NCI-H510A treated with DMSO at 0.1 percent for 48 hours (cell line): ENCODE data around the gene KARS1.
A peak's percentile ranks its signal among the peaks of the same experiment; 100 is the strongest.

ENCODE experiments used
- DNase-seq: peaks from one replicate; lab custom pipeline; 2025; lab: John Stamatoyannopoulos, UW

KARS1 gene

GRCh38 chr16:75647492-75648264 is at the start of gene KARS1, which contains the start of gene TERF2IP:
Gene KARS1 (minus strand): TSS chr16:75647665. CDS start chr16:75647639, 26 bp downstream.
Gene TERF2IP (plus strand): TSS chr16:75647773. CDS start chr16:75647883, 110 bp downstream.
- DNase-seq: peak; percentile 82

GRCh38 chr16:75695708-75696107 is 48.2 kb upstream of the KARS1 start:
- DNase-seq: no peak

- DNase-seq: no peak
Measured at GRCh38 chr16:75687361-75687760, 39.9 kb upstream of the KARS1 start.

GRCh38 chr16:75682308-75682707 is 34.8 kb upstream of the KARS1 start:
- DNase-seq: no peak

GRCh38 chr16:75679366-75679765 is 31.9 kb upstream of the KARS1 start:
- DNase-seq: no peak

GRCh38 chr16:75676909-75677308 is 29.4 kb upstream of the KARS1 start, which contains the start of gene CPHXL2:
Gene CPHXL2 (minus strand): TSS chr16:75677009. CDS start chr16:75676999, 10 bp downstream.
- no peak for DNase-seq

- DNase-seq: no peak
Measured at GRCh38 chr16:75667503-75667902, 20.0 kb upstream of the KARS1 start.

GRCh38 chr16:75660726-75661302 is 13.3 kb upstream of the KARS1 start:
- DNase-seq: no peak

- DNase-seq: no peak
Measured at GRCh38 chr16:75660321-75660720, 12.9 kb upstream of the KARS1 start.

- DNase-seq: no peak
Measured at GRCh38 chr16:75658175-75658574, 10.7 kb upstream of the KARS1 start.

GRCh38 chr16:75653922-75654321 is 6.5 kb upstream of the KARS1 start:
- DNase-seq: no peak

GRCh38 chr16:75648265-75649076 is 1.0 kb upstream of the KARS1 start:
- peak; percentile 39 for DNase-seq

- DNase-seq: no peak
Measured at GRCh38 chr16:75647112-75647491, 363 bp downstream of the KARS1 start.

GRCh38 chr16:75644240-75645012 is 3.0 kb downstream of the KARS1 start:
- no peak for DNase-seq

- DNase-seq: no peak
Measured at GRCh38 chr16:75640598-75640997, 6.9 kb downstream of the KARS1 start.

GRCh38 chr16:75635036-75635435 is 12.4 kb downstream of the KARS1 start:
- DNase-seq: no peak

- peak; percentile 76 for DNase-seq
Measured at GRCh38 chr16:75632857-75633256, 14.6 kb downstream of the KARS1 start.

GRCh38 chr16:75630052-75630451 is 17.4 kb downstream of the KARS1 start:
- no peak for DNase-seq

- DNase-seq: no peak
Measured at GRCh38 chr16:75629132-75629531, 18.3 kb downstream of the KARS1 start.

- DNase-seq: no peak
Measured at GRCh38 chr16:75628351-75628750, 19.1 kb downstream of the KARS1 start.

- no peak for DNase-seq
Measured at GRCh38 chr16:75627851-75628250, 19.6 kb downstream of the KARS1 start.

- no peak for DNase-seq
Measured at GRCh38 chr16:75626806-75627205, 20.7 kb downstream of the KARS1 start.
